ENCODE measurements around the gene ADAP1.

ADAP1 gene

DNA sequence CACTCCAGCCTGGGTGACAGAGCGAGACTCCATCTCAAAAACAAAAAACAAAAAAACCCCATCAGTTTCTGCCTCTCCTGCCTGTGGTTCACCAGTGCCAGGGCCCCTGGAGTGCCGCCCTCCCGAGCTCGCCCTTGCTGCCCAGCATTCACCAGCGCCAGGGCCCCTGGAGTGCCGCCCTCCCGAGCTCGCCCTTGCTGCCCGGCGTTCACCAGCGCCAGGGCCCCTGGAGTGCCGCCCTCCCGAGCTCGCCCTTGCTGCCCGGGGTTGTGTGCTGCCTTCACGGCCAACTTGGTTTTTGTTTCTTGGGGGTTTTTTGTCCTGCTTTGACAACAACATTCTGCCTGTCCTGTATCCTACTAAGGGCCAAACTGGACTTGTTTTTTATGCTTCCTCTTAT, 91.4 kb downstream of the ADAP1 start:
- no peak for DNase-seq (ENCODE audit: low spot score)

DNA sequence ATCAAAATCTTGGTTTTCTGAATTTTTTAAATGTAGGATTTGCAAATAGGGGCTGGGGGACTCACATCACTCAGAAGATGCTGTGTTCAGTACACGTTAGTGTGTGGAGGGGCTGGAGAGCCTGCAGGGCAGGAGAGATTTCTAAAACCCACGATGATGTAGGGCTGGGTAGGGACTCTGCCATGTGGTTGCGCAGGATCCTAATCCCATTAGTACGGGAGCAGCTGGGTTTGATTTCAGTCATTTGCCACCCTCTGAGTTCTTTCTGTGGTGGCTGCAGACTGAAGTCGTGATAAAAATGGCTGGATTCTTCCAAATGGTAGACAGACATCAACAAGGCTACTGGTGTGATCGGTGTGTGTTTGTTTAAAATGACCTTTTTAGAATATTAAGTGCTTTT, 92.3 kb downstream of the ADAP1 start:
- no peak for DNase-seq (ENCODE audit: low spot score)

- DNase-seq (ENCODE audit: low spot score) = no peak
Observed at GRCh38 chr7:861222-861621, 93.3 kb downstream of the ADAP1 start.

GRCh38 chr7:860149-860548, 94.3 kb downstream of the ADAP1 start:
- DNase-seq (ENCODE audit: low spot score) = no peak

- DNase-seq (ENCODE audit: low spot score) = no peak
Observed at GRCh38 chr7:859359-860030, 95.0 kb downstream of the ADAP1 start.

DNA sequence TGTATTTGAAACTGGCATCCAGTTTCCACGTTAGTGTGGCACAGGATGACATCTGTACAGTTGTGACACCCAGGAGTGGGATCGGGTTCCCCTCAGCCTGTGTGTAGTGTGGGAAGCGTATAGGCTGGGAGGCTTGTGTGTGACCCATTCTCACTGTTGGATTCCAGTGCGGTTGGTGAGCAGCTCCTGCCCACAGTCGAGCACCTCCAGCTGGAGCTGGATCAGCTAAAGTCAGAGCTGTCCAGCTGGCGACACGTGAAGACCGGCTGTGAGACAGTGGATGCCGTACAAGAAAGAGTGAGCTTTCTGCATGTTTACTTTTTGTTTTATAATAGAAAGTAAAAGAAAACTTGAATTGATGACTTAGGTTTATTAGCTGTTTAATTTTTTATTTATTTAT, 96.8 kb downstream of the ADAP1 start:
- no peak for DNase-seq (ENCODE audit: low spot score)

DNA sequence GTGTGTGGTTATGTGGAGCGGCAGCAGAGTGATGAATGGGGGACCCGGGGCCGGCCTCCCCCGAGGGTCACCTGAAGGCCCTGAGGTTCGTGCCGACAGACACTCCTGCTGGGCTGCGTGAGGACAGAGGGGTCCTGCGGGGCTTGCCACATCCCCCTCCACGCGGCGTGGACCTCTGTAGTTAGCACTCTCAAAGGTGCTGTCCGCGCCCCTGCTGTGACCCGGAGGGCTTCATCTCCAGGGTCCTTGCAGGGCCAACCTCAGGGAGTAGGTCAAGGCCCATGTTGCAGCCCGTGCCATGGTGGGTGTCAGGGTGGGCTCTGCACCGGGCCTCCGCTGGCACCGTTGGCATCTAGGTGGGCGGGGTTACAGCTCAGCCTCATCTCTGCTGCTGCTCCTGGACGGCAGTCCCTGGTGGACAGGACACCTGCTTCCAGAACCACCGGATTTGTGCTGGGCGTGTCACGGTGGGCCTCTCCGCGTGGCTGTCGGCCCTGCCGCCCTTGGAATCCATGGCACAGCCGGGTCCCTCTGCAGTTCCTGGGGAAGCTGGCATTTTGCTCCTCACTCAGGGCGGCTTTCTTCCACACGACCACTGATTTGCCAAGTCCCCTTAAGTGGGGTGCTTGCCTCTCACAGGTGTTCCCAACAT, 97.9 kb downstream of the ADAP1 start:
- no peak for DNase-seq (ENCODE audit: low spot score)

- DNase-seq (ENCODE audit: low spot score) = no peak
Observed at GRCh38 chr7:855686-856369, 98.7 kb downstream of the ADAP1 start.

- DNase-seq (ENCODE audit: low spot score) = no peak
Observed at GRCh38 chr7:854118-854775, 100.2 kb downstream of the ADAP1 start.

DNA sequence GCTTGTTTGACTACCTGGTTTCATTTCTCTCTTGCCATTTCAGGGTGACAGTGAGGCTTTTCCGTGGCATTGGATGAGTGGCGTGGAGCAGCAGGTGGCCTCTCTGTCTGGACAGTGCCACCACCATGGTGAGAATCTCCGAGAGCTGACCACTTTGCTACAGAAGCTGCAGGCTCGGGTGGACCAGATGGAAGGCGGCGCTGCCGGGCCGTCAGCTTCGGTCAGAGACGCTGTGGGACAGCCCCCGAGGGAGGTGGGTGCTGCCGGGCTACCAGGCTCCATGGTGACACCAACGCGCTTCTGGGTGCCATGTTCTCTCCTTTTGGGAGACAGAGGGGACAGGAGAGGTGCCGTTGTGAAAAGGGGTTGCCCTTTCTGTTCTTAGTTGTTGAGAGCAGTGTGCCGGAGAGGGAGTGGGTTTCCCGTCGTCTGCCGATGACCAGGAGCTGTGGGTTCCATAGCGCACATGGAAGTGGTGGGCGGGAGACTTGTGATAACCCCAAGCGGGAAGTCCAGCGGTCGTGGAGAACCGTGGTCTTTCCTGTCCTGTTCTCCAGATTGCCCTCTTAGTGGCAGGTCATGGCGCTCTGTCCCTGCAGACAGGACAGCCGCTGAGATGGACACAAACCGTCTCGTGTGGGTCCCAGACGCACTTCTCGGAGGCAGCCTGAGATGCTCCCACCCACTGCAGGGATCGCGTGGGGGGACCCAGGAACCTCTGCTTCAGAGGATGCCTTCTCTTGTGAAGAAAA, 100.9 kb downstream of the ADAP1 start:
- DNase-seq (ENCODE audit: low spot score) = no peak

DNA sequence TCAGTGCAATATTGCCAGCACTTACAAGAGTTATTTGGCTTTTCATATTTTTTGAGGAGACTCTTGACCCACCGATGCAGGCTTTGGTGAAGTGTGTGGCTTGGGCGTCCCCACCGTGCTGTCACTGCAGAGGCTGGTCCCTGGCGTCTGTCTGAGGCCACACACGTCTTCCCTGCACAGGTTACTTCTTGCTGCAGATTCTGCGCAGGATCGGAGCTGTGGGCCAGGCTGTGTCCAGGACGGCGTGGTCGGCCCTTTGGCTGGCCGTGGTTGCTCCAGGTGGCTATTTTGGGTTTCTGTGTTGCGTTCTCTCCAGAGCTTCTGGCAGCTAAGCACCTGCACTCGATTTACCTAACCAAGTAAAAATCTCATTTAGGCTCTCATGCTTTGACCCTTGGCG, 103.3 kb downstream of the ADAP1 start:
- DNase-seq (ENCODE audit: low spot score) = no peak

DNA sequence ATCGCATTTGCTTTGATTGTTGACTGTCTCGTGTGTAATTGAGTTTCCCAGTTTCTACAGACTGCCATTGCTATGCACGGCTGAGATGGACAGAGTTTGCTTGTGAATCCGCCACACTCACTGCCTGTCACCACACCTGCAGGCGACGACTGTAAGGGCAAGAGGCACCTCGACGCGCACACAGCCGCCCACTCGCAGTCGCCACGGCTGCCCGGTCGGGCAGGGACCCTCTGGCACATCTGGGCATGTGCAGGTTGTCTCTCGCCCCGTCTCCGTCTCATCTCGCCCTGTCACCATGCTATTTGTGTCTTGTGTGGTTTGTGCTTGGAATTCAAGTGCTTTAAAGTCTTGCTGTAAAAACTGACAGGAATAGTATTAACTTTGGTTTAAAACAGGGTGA, 104.7 kb downstream of the ADAP1 start:
- no peak for DNase-seq (ENCODE audit: low spot score)

DNA sequence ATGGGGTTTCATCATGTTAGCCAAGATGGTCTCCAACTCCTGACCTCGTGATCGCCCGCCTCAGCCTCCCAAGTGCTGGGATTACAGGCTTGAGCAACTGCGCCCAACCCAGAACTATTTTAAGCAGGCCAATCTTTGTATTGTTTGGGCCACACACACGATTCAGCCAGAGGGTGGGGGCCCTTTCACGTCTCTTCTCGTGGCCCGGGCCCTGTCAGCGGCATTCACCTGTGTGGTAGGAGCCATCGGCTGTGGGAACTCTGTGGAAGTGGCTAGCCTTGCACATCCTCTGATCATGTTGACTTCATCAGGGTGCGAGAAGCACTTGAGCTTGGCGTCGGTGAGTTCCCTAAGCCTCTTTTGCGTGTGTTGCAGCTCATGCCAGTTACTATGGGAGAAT, 105.3 kb downstream of the ADAP1 start:
- DNase-seq (ENCODE audit: low spot score) = no peak

Data from activated CD4-positive, alpha-beta T cell treated with anti-CD3 and anti-CD28 coated beads, Interleukin-2, Interleukin-4, amounts not matched to agents 100 ng/mL and 50 ng/mL, durations not matched to agents 16 hours and 8 hours (primary cell).